ENCODE measurements around the gene OR2V2.

- TF ChIP-seq CTCF (IDR thresholded peaks at IDR 0.05) (no peak), SMC3 (IDR thresholded peaks at IDR 0.05) (no peak), RFX5 (IDR thresholded peaks at IDR 0.05) (no peak), HOXA7 (CRISPR knock-in tag; IDR thresholded peaks at IDR 0.05) (no peak), CBX2 (IDR thresholded peaks at IDR 0.05; ENCODE audit: borderline replicate concordance, low read depth) (no peak), ZNF302 (CRISPR knock-in tag; IDR thresholded peaks at IDR 0.05) (no peak)
Observed at GRCh38 chr5:181134259-181134658, 13.1 kb upstream of the OR2V2 start.
